GM18511 (cell line): ENCODE data around the gene SDHA.
"Not testable (repeated sequence)": the region's sequence is repeated elsewhere in the genome, so short reads cannot be mapped to it uniquely, and the experiment has no call there.

Experiments used
- ATAC-seq: cut with Tn5 transposase; IDR thresholded peaks from one replicate; pipeline ENCODE4 v1.9.1; 2021; ENCODE audit warnings: mild to moderate bottlenecking, moderate library complexity; ENCODE audit not compliant: unreplicated experiment

The SDHA gene

DNA sequence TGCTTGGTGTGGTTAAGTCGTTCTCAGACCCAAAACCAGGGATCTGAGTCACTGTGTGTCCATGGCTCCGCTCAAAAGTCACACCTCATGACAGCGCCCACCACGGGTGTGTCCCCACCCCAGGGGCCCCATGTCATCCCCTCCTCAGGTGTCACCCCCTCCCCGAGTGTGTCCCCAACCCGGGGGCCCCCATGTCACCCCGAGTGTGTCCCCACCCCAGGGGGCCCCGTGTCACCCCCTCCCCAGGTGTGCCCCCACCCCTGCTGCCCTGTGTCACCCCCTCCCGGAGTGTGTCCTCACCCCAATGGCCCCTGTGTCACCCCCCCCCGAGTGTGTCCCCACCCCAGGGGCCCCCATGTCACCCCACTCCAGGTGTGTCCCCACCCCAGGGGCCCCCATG is 21.8 kb upstream of the SDHA start:
- no peak for ATAC-seq

DNA sequence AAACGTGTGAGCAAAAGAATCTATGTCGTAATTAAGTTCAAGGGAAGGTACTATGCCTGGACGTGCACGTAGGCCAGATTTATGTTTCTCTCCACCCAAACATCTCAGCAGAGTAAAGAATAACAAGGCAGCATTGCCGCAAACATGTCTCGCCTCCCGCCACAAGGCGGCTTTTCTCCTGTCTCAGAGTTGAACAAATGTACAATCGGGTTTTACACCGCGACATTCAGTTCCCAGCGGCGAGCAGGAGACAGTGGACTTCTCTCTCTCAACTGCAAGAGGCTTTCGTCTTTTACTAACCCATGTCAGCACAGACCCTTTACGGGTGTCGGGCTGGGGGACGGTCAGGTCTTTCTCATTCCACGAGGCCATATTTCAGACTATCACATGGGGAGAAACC is 21.1 kb upstream of the SDHA start:
- ATAC-seq, result not testable (repeated sequence)

GRCh38 chr5:197892-198489 is 20.1 kb upstream of the SDHA start:
- ATAC-seq, result no peak

GRCh38 chr5:198516-199196 is 19.5 kb upstream of the SDHA start:
- no peak for ATAC-seq

GRCh38 chr5:199197-199949 is 18.7 kb upstream of the SDHA start:
- no peak for ATAC-seq

DNA sequence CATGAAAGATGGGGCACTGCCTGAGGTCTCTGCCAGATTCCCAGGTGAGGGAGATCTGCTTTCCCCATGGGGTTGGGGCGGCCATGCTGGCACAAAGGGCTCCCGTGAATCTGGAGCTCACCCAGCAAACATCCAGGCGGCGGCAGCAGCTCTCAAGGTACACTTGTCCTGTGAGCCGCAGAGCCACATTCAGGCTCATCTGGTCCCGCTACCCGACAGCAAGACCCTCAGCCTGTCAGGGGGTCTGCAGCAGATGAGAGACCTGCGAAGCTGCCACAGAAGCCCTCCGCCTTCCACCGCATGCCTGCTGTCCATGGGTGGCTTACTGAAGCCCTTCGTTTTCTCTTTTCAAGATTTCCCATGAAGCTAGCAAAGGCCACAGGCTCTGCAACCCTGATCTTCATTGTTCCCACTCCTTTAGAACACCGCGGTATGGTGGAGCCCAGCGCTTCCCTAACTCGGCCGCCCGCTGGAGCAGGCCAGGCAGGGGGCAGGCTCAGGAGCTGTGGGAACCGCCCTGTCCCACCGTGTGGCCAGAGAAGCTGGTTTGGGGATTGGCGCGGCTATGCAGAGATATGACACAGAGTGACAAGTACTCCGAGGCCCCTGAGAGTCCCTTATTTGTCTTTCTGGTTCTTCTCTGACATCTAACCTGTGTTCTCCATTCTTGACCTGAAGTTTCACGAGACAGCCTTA is 18.0 kb upstream of the SDHA start:
- ATAC-seq, result no peak

DNA sequence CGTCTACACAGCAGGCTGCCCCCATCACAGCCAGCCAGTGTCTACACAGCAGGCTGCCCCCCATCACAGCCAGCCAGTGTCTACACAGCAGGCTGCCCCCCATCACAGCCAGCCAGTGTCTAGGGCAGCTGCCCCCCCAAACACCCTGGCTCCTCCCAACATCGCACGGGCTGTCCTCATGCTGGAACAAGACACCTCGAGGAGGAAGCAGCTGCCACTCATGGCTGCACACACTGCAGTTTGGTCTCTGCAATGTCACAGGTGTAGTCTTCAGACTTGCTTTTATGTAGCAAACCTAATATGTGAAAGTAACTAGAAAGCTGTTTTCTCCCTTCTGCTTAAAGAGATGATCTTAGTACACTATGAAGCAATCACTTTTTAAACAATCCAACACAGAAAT is 17.1 kb upstream of the SDHA start:
- ATAC-seq, result peak; percentile 65

DNA sequence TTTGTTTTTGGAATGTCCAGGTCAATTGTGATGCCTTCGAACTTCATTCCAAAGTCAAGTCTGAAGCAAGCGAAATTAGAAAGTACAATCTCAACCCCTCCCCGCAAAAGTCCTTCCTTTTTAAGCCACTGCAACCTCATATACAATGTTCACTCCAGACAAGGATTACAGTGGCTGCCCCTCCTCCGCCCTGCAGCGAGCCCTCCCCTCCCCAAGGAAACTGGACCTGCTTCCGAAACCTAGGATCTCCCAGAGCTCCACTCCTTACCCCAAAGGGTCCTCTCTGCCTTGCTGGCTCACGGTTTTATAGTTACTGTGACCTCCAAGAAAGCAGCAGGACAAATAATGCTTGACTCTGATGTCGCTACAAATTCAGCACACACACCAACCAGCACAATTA is 16.4 kb upstream of the SDHA start:
- ATAC-seq, result no peak

DNA sequence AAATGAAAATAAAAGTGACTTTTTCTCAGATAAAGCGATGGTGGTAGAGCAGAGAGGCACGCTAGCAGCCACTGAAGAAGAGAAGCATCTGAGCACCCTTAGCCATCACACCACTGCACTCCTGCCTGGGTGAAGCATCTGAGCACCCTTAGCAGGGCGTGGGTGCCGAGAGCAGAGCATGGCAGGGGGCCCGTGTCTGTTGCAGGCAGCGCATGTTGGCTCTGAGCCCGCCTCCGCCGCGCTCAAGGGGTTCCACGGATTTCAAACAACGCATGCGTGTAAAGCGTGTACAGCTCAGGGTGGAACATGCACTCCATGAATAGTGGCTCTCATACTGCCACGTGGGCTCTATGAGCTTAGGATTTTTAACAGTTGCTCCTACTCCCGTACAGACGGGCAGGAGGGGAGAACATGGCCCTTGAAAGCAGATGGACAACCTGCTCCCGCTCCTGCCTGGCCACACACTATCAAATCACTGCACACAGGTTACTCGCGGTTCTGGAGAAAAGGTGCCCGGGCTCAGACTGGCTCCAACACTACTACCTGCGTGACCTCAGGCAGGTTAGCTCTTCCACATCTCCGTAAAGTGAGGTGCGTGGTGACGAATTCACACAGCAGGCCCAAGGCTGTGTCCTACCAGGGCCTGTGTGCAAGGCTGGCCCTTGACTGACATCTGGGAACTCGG is 14.7 kb upstream of the SDHA start:
- no peak for ATAC-seq

DNA sequence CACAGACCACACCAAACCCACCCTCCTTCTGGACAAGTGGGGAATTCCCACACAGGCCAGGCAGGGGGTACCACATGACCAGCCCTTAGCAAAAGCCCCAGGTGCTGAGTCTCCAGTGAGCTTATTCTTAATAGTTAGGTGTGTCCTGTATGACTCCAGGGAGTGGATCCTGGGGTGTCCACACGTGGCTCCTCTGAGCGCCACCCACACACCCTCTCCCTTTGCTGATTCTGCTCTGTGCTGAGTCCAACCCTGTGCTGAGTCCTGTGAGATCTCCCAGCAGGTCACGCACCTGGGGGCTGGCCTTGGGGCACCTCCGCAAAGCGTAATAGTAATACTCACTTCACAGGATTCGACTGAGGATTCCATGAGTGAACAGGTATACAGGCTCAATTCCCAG is 14.1 kb upstream of the SDHA start:
- no peak for ATAC-seq

DNA sequence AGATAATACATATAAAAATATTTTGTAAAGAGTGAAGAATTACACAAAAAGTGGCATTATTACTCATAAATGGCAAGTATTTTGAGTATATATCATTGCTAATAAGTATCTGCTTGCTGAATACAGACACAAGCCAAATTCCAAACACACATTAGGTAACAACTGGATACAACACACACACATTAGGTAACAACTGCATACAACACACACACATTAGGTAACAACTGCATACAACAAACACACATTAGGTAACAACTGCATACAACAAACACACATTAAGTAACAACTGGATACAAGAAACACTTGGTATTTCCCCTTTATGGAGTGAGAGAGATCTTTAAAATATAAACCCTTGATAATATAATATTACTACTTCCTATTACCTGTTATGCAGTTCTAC is 13.7 kb upstream of the SDHA start:
- no peak for ATAC-seq

DNA sequence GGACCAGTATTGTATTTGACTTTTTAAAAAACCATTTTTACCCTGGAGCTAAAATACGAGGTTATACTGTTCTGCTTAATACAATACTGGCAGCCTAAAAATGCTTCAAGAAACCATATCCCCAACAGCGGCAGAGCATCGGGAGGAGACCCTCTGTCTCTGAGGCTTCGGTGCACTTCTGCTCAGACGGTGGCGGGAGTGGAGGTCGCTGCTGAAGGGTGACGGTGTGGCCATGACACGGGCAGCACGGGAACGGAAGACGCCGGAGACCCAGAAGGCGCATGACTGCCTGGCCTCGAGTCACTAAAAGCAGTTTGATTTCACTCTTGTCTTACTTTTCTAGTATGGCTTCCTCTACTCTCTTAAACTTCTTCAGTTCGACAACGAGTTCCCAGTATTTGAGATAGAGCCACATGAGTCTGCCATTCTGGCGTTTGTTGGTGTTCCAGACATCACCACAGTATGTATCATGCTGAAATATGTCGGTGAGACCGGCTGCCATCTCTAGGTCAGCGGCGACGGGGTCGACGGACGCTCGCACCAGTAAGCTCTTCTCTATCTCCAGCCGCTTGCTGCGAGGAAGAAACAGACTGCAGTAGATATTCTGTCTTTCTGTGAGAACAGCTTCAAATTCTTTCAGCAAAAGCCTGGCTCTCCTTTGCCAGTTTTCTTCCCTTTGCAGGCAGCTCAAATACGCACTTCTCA is 13.0 kb upstream of the SDHA start:
- no peak for ATAC-seq

DNA sequence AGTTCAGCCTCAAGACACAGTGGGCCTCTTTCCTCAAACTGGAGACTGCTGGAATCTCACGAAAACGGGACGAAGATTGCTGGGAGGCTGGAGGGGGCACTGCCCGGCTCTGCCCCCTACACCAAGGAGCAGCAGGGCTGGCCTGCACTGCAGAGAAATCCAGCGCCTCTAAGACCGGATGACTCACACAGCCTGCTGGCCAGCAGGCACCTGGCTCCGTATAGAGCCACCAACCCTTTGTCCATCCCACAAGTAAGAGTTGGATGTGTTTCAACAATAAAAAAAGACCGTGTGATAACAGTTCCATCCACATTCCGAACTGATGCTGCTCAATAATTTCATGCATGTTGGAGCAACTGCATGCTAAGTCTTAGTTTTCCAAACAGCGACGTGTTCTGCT is 11.7 kb upstream of the SDHA start:
- no peak for ATAC-seq

DNA sequence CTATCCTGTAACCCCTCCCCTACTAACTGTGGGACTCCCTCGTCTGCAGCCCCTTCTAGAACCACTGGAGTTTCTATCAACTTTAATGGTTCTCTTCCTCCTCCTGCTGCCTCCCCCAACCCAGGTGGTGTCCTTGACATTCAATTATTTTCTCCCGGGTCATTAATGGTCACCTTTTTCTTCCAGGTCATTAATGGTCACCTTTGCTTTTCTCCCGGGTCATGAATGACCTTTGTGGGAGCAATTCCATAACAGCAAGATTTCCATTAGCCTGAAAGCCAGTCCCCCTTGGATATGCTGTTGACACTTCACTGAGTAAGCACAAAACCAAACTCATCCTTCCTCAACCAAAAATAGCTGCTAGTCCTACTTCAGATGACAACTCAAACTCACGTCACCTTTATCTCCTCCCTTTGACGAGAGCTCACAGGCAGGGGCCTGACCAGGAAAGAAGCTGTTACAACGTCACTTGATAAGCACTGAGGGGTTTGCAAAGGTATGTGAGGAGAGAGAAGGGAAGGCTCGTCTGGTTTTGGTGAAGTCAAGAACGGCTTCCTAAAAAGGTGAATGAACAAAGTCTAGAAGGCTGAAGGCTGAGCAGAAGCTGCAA is 11.1 kb upstream of the SDHA start:
- ATAC-seq, result no peak

- no peak for ATAC-seq
Measured at GRCh38 chr5:207599-207998, 10.5 kb upstream of the SDHA start.

DNA sequence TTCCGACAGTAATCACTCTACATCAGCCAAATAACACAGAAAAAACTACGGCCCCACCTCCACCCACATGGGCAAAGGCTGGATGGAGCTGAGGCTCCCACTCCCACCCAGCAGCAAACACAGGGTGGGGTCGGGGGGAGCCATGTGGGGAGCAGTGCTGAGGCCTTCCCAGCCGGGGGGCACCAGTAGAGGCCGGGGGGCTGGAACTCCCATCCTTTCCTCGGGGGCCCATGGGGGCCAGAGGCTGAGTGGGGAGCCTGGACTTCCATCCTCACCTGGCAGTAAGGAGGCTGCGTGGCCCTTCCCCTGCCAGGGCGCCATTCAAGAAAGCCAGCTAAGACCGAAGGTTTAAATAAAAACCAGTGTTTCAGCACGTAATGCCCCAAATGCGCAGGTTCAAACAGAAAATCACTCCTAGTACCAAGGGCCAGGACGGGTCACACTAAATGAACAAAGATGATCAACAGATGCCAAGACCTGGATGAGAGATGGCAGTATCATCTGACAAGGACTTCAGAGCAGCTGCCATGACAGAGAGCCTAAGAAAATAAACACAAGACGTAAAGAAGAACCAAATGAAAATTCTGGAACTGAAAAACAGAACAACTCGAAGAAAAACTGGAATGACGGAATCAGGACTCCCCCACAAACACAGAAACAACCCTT is 9.5 kb upstream of the SDHA start:
- no peak for ATAC-seq

DNA sequence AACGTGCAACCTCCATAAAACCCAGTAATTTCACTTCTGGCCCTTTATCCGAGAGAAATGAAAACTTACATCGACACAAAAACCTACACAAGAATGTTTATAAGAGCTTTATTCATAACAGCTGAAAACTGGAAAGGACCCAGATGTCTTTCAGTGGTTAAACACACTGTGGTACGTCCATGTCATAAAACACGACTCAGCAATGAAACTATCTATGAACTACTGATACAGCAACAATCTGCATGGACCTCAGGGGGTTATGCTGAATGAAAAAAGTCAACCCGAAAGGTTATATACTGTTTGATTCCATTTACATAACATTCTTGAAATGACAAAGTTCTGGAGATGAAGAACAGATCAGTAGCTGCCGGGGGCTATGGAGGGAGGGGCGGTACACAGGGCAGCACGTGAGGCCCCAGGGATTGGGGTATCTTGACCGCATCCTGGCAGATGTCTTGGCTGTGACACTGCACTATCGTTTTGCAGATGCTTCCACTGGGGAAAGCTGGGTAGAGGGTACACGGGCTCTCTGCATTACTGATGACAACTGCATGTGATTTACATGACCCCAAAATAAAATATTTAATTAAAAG is 4.2 kb upstream of the SDHA start:
- no peak for ATAC-seq

- not testable (repeated sequence) for ATAC-seq
Measured at GRCh38 chr5:215256-215655, 2.9 kb upstream of the SDHA start.

DNA sequence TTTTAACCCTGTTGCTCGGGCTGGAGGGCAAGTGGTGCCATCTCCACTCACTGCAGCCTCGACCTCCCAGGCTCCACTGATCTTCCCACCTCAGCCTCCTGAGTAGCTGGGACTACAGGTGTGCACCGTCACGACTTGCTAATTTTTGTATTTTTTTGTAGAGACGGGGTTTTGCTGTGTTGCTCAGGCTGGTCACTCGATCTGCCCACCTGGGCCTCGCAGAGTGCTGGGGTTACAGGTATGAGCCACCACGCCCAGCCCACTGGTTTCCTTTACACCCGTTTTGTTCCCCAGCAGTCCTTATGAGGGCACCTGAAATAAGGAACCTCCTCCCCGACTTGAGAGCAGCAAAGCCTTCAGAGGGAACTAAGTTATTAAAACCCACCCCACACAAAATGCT is 2.0 kb upstream of the SDHA start:
- ATAC-seq, result not testable (repeated sequence)
